HG03025 (cell line): ENCODE data around the gene PROB1.
"Not testable (repeated sequence)": the region's sequence is repeated elsewhere in the genome, so short reads cannot be mapped to it uniquely, and the experiment has no call there.

ENCODE experiments used
- ATAC-seq: cut with Tn5 transposase; IDR thresholded peaks from one replicate; pipeline ENCODE4 v1.9.1; 2021; ENCODE audit warnings: mild to moderate bottlenecking, moderate library complexity; ENCODE audit not compliant: unreplicated experiment, low FRiP score

The PROB1 gene, protein sequence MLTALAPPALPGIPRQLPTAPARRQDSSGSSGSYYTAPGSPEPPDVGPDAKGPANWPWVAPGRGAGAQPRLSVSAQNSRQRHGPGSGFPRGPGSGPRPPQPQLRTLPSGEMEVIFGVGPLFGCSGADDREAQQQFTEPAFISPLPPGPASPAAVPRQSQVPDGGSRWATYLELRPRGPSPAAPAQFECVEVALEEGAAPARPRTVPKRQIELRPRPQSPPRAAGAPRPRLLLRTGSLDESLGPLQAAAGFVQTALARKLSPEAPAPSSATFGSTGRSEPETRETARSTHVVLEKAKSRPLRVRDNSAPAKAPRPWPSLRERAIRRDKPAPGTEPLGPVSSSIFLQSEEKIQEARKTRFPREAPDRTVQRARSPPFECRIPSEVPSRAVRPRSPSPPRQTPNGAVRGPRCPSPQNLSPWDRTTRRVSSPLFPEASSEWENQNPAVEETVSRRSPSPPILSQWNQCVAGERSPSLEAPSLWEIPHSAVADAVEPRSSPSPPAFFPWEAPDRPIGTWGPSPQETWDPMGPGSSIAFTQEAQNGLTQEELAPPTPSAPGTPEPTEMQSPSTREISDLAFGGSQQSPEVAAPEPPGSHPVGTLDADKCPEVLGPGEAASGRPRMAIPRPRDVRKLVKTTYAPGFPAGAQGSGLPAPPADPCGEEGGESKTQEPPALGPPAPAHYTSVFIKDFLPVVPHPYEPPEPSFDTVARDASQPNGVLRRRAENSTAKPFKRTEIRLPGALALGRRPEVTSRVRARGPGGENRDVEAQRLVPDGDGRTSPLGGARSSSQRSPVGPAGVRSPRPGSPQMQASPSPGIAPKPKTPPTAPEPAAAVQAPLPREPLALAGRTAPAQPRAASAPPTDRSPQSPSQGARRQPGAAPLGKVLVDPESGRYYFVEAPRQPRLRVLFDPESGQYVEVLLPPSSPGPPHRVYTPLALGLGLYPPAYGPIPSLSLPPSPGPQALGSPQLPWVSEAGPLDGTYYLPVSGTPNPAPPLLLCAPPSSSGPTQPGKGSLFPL

DNA sequence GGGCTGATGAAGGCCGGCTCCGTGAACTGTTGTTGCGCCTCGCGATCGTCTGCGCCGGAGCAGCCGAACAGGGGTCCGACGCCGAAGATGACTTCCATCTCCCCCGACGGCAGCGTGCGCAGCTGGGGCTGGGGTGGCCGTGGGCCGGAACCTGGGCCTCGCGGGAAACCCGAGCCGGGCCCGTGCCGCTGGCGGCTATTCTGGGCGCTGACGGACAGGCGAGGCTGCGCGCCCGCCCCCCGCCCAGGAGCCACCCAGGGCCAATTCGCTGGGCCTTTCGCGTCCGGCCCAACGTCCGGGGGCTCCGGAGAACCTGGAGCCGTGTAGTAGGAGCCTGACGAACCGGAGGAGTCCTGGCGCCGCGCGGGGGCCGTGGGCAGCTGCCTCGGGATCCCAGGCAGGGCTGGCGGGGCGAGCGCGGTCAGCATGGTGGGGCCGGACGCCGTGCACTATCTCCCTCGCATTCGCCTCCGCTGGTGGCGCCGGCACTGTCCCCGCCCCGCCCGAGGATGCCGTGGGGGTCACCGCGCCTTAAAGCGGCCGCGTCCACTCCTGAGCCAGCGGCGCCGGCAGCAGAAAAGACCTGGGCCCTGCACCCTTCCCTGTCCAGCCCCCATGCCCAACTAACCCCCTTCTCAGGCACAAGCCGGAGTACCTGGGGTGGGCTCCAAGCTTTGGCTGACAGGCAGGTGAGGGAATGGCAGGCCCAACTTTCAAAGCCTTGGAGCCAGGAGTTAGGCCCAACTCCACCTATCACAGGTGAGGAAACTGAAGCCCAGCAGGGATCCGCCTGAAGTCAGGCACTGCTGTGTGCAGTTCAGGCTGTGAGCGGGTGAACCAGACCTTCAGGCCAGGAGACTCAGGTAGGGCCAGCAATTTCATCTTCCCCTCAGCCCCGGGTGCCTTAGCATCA, at the start of gene PROB1:
Gene PROB1, minus strand, starts transcription at position 451 of the 913 bp plus-strand sequence. Its CDS starts 23 bp downstream, at position 428.
- ATAC-seq = no peak

DNA sequence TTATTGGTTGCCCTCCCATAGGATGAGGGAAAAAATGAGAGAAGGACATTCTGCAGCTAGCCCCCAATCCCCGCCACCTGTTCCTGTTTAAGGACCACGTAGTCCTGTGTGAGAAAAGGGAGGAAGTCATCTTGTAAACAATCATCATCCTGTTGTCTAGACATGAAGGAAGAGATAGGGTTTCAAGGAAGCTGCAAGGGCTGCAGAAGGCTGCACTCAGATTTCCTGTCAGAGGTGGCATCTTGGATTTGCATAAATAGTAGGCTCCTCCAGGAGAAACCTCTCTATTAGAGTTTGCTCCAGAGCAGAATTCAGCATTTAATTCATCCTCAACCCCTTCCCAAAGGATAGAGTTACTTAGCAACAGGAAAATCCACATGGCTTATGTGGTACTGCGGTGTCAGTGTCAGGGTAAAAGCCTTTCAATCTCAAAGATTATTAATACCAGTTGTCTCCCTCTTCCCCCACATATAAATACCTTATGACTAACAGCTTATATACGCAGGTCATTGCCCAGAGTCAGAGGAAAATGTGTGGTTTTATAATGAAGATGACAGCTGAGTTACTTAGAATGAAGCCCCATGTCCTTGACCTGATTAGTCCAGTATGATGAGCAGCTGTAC, 49.0 kb upstream of the PROB1 start:
- ATAC-seq = no peak

DNA sequence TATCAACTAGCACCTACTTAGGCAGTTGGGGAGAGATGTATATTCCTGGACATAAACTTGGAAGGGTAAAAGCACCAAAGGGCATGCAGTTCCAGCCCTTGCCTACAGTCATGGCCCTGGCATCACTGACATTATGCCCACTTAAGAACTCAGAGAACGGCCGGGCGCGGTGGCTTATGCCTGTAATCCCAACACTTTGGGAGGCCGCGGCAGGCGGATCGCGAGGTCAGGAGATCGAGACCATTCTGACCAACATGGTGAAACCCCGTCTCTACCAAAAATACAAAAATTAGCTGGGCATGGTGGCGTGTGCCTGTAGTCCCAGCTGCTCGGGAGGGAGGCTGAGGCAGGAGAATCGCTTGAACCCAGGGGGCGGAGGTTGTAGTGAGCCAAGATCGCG, 45.5 kb upstream of the PROB1 start:
- not testable (repeated sequence) for ATAC-seq

DNA sequence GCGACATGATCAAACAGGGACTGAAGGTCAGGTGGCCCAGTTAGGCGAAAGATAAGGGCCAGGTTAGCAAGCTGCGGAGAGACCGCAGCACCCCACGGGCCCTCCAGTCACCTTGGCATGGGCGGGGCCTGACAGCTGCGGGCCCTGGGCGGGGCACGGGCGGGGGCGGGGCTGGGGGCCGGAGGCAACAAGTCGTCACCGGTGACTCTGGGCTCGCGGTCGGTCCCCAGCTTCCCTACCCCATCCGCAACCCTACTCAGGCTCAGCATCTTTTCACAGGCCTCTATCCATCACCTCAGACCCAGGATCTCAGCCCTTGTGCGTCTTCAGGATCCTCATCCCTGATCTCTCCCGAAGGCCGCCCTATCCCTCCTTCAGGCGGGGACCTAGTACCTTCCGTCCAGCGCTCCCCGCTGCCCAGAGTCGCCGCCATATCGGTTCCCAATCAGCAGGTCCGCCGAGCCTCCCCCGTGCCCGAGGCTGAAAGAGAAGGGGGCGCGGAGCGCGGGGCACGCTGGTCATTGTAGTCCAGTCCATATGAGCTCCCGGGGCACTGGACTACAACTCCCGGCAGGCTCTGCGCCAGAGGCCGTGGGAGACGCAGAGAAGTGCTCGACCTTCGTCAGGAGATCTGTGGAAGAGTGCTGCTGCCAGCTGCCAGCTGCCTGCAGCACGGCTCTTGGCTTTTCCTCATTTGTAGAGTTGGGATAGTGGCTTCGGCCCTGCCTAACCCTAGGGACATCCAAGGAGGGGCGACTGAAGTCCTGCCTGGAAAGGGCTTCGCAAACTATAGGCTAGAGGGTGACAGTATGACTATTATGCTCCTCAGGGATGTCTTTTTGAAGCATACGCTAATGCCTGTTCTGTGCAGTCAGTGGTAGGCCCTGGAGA, 44.4 kb upstream of the PROB1 start, which contains the start of gene DNAJC18:
Gene DNAJC18, minus strand, starts transcription at position 513 of the 891 bp plus-strand sequence. Its CDS starts 80 bp downstream, at position 433.
- peak; percentile 92 for ATAC-seq

DNA sequence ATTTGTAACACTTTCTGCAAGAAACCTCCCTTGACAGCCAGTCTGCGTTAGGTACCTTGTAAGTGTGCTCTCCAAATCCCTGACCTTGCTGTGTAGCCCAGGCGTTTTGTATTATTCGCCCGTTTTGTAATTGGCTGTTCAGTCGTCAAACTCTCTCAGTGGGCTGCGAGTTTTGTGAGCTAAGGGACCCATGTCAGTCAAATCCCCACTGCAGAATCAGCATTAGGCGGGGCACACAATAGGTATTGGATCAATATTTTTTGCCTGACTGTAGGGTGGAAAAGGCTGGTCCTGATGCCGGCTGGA, 43.8 kb upstream of the PROB1 start:
- ATAC-seq = no peak

DNA sequence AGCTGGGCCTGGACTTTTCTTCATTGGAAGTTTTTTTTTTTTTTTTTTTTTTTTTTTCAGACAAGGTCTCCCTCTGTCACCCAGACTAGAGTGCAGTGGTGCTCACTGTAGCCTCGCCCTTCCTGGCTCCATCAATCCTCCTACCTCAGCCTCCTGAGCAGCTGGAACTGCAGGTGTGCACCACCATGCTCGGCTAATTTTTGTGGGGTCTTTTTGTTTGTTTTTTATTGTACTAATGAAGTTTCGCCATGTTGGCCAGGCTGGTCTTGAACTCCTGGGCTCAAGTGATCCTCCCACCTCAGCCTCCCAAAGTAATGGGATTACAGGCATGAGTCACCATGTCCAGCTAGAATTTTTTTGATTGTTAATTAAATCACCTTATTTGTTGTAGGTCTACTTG, 40.8 kb upstream of the PROB1 start:
- no peak for ATAC-seq

DNA sequence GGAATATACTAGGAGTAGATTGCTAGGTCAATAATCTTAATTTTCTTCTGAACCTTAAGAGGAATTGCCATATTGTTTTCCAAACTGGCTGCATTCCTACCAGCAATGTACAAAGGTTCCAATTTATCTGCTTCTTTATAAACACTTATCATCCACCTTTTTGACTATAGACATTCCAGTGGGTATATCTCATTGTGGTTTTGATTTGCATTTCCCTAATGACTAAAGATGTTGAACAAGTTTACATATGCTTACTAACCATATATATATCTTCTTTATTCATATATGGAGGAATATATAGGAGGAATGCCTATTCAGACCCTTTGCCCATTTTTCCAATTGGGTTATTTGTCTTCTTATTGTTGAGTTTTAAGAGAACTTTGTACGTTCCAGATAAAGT, 36.8 kb upstream of the PROB1 start:
- no peak for ATAC-seq

DNA sequence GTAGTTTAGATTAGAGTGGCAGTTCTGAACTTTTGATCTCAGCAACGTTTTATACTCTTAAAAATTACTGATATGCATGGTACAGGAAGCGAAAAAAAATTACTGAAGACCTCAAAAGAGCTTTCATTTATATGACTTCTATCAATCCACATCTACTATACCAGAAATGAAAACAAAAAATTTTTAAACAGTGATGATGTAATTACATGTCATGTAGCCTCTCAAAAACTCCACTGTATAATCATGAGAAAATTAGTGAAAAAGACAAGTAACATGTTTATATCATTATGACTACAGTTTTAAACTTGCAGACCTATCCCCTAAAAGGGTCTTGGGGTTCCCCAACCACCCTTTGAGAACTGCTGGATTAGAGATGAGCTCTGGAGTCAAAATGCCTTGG, 35.1 kb upstream of the PROB1 start:
- no peak for ATAC-seq

DNA sequence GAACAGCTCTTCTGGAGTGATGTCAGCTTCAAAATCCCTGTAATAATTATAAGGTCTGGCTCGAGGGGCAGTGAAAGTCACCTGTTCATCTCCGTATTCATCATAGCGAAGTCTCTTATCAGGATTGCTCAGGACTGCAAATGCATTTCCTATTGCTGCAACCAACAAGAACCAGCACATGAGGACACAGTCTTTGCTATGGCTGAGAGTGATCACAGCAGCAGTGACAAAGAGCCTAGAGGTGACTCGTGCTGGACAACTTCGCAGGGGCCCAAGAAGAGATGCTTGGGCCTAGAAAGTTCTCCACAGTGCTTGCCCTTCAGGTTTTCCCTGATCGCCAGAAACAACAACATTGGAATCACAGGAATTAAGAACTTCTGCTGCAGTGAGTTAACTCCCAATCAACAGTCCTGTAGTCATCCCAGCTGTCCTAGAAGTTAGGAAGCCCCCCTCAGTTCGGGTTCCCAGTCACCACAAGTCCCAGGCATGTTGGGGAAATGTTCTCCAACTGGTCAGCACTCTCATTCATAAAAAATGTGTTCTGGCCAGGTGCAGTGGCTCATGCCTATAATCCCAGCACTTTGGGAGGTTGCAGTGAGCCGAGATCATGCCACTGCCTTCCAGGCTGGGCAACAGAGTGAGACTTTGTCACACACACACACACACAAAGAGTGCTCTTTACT, 31.4 kb upstream of the PROB1 start:
- ATAC-seq = no peak

DNA sequence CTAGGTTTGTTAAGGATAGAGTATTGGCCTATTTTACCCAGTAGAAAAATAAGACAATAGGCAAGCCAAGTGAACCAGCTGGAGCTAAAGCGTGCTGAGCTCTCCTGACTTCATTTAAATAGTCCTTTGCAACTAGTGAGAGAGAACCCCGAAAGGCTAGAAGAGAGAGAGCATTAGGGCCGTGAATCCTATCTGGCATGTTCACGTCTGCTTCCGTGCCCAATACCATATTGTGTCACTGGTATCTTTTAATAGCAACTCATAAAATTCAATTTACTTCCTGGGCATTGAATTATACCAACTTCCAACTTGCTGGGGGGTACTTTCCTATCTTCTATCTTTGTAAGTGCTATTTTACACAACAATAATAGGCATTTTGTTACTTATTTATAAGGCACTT, 30.6 kb upstream of the PROB1 start:
- no peak for ATAC-seq

DNA sequence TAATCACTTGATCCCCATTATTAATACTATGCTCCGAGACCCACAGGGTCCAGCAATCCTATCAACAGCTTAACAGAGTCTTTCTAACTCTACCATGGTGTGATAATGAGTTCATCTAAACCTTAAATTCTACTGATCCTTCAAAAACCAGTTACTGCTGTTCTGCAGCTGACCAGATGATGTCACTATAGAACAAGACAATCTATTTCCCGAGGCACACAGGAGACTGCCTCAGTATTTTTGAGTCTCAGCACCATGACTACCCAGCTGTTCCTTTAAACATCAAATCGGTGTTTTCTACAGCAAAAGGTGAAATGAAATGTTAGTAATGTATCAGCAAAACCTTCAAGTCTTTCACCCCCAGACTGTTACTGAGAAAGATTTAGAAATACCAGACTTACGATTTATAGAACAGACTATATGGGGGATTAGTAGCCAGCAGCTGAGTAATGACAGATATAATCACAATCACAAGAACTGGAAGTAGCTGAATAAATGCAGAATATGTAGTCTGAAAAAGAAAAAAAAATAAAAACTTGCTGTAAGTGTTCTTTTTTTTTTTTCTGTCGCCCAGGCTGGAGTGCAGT, 27.5 kb upstream of the PROB1 start:
- ATAC-seq = no peak

DNA sequence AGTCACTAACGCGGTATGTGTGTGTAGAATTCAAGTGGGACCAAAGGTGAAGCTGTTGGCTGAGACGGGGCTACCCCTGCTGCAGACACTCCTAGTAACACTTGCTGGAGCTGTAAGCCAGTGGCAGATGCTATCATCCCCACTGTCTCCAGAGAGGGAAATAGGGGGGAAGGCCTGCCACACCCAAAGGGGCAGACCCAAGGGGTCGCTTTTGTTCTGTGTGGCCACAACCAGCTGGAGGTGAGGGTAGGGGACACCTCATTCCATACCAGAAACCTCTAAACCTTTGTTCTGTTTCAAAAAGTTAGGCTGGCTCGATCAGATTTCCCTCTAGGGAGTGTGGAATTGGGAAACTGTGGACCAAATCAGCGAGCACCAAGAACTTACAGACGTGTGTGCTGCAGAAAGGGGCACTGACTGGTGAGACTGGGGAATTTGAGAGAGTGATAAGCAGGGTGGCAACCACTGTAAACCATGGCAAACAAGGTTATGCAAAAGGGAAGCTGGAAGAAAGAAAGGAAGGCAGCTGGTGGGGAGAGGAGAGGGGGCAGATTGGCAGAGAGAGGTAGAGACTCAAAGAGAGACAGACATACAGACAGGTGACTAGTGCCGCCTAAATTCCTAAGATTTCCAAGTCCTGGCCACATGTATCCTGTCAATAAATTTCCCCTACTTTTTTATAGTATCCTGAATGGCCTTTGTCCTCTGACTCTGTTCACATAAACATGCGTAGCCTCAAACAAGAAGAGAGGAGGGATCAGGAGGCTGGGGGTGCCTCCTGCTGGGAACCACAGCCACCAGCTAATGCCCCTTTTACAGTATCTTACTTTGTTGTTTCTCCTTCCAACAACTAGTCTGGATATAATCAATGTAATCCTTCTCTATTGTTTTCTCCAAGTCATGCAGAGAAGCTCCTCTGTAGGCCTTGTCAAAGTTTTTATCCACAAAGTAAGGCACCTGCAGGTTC, 24.6 kb upstream of the PROB1 start:
- no peak for ATAC-seq

DNA sequence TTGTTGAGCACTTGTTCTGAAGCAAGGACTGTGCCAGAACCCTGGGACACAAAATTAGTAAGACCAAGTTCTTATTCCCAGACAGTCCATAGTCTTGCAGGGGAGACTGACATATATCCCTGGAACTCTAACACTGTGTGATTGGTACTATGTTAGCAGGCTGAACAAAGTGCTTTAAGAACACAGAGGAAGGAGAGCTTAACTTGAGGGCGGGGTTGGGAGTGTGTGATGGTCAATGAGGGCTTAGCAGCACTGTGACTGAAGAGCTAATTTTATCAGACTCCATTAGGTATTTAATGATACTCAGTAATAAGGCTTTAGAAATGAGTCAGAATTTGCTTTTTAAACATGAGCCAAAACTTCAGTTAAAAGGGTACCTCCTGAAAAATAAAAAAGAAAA, 23.9 kb upstream of the PROB1 start:
- ATAC-seq = no peak

DNA sequence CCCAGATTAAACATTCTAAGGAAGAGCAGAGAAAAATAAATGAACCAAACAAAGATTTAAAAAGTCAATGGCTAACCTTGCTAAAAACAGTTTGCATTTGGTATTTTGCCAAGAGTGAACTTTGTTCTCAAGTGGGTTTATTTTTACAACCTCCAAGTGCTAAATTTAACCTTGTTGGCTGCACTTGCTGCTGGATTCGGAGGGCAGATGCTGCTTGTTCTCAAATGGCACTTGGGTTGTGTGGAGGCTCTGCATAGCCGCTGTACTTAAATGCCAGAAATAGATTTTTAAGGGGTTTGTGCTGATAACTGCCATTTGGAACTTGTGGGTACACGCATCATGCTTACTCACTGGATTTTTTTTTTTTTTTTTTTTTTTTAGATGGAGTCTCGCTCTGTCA, 22.3 kb upstream of the PROB1 start:
- ATAC-seq = no peak

DNA sequence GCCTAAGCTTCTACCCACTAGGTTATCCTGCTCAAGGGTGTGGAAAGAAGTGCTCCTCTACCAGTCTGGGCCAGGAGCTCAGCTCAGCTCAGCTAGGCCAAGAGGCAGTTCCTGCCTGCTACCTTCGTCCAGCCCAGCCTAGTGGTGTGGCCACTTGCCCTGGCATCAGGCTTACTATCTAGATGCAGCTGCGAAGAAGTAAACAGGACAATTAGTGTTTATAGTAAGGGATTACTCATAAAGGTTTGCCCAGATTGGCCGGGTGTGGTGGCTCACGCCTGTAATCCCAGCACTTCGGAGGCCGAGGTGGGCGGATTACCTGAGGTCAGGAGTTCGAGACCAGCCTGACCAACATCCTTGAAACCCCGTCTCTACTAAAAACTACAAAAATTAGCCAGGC, 21.7 kb upstream of the PROB1 start:
- ATAC-seq = no peak

DNA sequence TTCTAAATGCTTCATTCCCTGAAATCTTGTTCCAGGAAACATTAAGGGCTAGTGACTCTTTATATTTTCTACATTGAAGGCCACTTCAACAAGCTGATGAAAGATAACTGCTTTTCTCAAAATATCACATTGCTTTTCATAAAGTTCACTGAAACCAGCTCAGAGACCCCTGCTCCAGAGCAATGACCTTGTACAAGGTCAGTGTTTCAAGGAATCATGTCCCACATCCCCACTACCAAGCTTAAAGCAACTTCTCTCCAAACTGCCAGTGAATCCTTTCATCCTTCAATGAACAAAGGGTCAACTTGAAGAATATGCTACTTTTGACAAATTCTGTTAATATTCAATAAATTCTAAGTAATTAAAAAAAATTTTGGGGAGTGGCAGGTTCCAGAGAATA, 21.0 kb upstream of the PROB1 start:
- ATAC-seq = no peak
